A673 (cell line): ENCODE results near the gene PCNT.

Experiments used
- EZH2 ChIP-seq: fragments of 200-600 bp; sonication (generic); IDR thresholded peaks from 2 replicates; pipeline ENCODE4 v1.6.1; 2017; ENCODE audit warnings: borderline replicate concordance, low read depth, mild to moderate bottlenecking, mixed read lengths, antibody characterized with exemption, low read length; ENCODE audit not compliant: poor library complexity, severe bottlenecking
- TF ChIP-seq, protein P1 (sequence below): fragments of 300-800, 200-600 bp; sonication (generic); conservative IDR thresholded peaks from 2 replicates; pipeline ENCODE4 v1.5.1; 2017; ENCODE audit warnings: low read depth, mild to moderate bottlenecking, antibody characterized with exemption, low read length, moderate library complexity, mixed read lengths

GRCh38 chr21:46324390-46325072, 575 bp downstream of the PCNT start:
- TF ChIP-seq EZH2 = no peak
- TF ChIP-seq, protein P1, sequence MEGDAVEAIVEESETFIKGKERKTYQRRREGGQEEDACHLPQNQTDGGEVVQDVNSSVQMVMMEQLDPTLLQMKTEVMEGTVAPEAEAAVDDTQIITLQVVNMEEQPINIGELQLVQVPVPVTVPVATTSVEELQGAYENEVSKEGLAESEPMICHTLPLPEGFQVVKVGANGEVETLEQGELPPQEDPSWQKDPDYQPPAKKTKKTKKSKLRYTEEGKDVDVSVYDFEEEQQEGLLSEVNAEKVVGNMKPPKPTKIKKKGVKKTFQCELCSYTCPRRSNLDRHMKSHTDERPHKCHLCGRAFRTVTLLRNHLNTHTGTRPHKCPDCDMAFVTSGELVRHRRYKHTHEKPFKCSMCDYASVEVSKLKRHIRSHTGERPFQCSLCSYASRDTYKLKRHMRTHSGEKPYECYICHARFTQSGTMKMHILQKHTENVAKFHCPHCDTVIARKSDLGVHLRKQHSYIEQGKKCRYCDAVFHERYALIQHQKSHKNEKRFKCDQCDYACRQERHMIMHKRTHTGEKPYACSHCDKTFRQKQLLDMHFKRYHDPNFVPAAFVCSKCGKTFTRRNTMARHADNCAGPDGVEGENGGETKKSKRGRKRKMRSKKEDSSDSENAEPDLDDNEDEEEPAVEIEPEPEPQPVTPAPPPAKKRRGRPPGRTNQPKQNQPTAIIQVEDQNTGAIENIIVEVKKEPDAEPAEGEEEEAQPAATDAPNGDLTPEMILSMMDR = no peak
